Measurements from ENCODE around the gene OR2F2. TPM values are rescaled to one million over a fixed set of nuclear protein-coding genes. Genes with fewer than 3 reads are reported as not detected.

OR2F2 gene
- total RNA-seq, 1 donor: not detected

GRCh38 chr7:143936087-143937009, 1.3 kb downstream of the OR2F2 start:
- H4K20me1 ChIP-seq (ENCODE audit: insufficient read depth, low read length): no peaks in the 10 kb centered on the region
- H3K4me1 ChIP-seq (ENCODE audit: insufficient read depth, low read length): peaks cover 29% of the 10 kb centered on the region
- no peak overlapping the region for H3K4me3 ChIP-seq (ENCODE audit: insufficient read depth, low read length)
- H3K4me2 ChIP-seq (ENCODE audit: insufficient read depth, low read length): peak overlapping the region; percentile 35
- peak; percentile 85 for DNase-seq (ENCODE audit: insufficient read length, low spot score, missing footprints)
- H2AFZ ChIP-seq (ENCODE audit: low read length): no peak overlapping the region
- TF ChIP-seq CTCF (IDR thresholded peaks at IDR 0.05; ENCODE audit: extremely low read depth, low read depth, low read length): no peak
- no peaks in the 10 kb centered on the region for H3K36me3 ChIP-seq (ENCODE audit: insufficient read depth, low read length)
- H3K79me2 ChIP-seq (ENCODE audit: insufficient read depth, low read length): no peaks in the 10 kb centered on the region
- no peaks in the 10 kb centered on the region for H3K27me3 ChIP-seq (ENCODE audit: insufficient read depth, low read length)
- H3K27ac ChIP-seq (ENCODE audit: low read depth, low read length): peak overlapping the region; percentile 85
- no peaks in the 10 kb centered on the region for H3K9me3 ChIP-seq (ENCODE audit: low read depth, low read length)

- H3K79me2 ChIP-seq (ENCODE audit: insufficient read depth, low read length): no peaks in the 10 kb centered on the region
- H3K27me3 ChIP-seq (ENCODE audit: insufficient read depth, low read length): no peaks in the 10 kb centered on the region
- H3K4me1 ChIP-seq (ENCODE audit: insufficient read depth, low read length): peaks cover 29% of the 10 kb centered on the region
- H3K27ac ChIP-seq (ENCODE audit: low read depth, low read length): no peak overlapping the region
- no peak overlapping the region for H3K4me2 ChIP-seq (ENCODE audit: insufficient read depth, low read length)
- H3K4me3 ChIP-seq (ENCODE audit: insufficient read depth, low read length): no peak overlapping the region
- DNase-seq (ENCODE audit: insufficient read length, low spot score, missing footprints): no peak
- H2AFZ ChIP-seq (ENCODE audit: low read length): no peak overlapping the region
- H3K36me3 ChIP-seq (ENCODE audit: insufficient read depth, low read length): no peaks in the 10 kb centered on the region
- no peaks in the 10 kb centered on the region for H4K20me1 ChIP-seq (ENCODE audit: insufficient read depth, low read length)
- no peak for TF ChIP-seq CTCF (IDR thresholded peaks at IDR 0.05; ENCODE audit: extremely low read depth, low read depth, low read length)
- H3K9me3 ChIP-seq (ENCODE audit: low read depth, low read length): no peaks in the 10 kb centered on the region
These were observed 3.6 kb downstream of the OR2F2 start for GRCh38 chr7:143938379-143939243.

GRCh38 chr7:143945423-143945822, 10.4 kb downstream of the OR2F2 start:
- Histone ChIP-seq H3K9me3 (ENCODE audit: low read depth, low read length) (no peaks in the 10 kb centered on the region), H3K27ac (ENCODE audit: low read depth, low read length) (no peak overlapping the region), H3K79me2 (ENCODE audit: insufficient read depth, low read length) (no peaks in the 10 kb centered on the region), H4K20me1 (ENCODE audit: insufficient read depth, low read length) (no peaks in the 10 kb centered on the region), H3K36me3 (ENCODE audit: insufficient read depth, low read length) (no peaks in the 10 kb centered on the region), H3K4me2 (ENCODE audit: insufficient read depth, low read length) (no peak overlapping the region), H3K4me1 (ENCODE audit: insufficient read depth, low read length) (no peaks in the 10 kb centered on the region), H2AFZ (ENCODE audit: low read length) (no peak overlapping the region), H3K4me3 (ENCODE audit: insufficient read depth, low read length) (no peak overlapping the region), H3K27me3 (ENCODE audit: insufficient read depth, low read length) (no peaks in the 10 kb centered on the region)
- no peak for TF ChIP-seq CTCF (IDR thresholded peaks at IDR 0.05; ENCODE audit: extremely low read depth, low read depth, low read length)
- no peak for DNase-seq (ENCODE audit: insufficient read length, low spot score, missing footprints)

GRCh38 chr7:143947111-143947510, 12.1 kb downstream of the OR2F2 start:
- H3K27me3 ChIP-seq (ENCODE audit: insufficient read depth, low read length): no peaks in the 10 kb centered on the region
- no peak overlapping the region for H3K4me2 ChIP-seq (ENCODE audit: insufficient read depth, low read length)
- no peak for DNase-seq (ENCODE audit: insufficient read length, low spot score, missing footprints)
- no peaks in the 10 kb centered on the region for H3K9me3 ChIP-seq (ENCODE audit: low read depth, low read length)
- H3K36me3 ChIP-seq (ENCODE audit: insufficient read depth, low read length): no peaks in the 10 kb centered on the region
- no peak overlapping the region for H2AFZ ChIP-seq (ENCODE audit: low read length)
- TF ChIP-seq CTCF (IDR thresholded peaks at IDR 0.05; ENCODE audit: extremely low read depth, low read depth, low read length): no peak
- H3K4me3 ChIP-seq (ENCODE audit: insufficient read depth, low read length): no peak overlapping the region
- H3K79me2 ChIP-seq (ENCODE audit: insufficient read depth, low read length): no peaks in the 10 kb centered on the region
- no peak overlapping the region for H3K27ac ChIP-seq (ENCODE audit: low read depth, low read length)
- H3K4me1 ChIP-seq (ENCODE audit: insufficient read depth, low read length): no peaks in the 10 kb centered on the region
- no peaks in the 10 kb centered on the region for H4K20me1 ChIP-seq (ENCODE audit: insufficient read depth, low read length)
